Tibial nerve (tissue), 4 donors: ENCODE results near the gene PTMA.

Experiments used
- CTCF ChIP-seq, 5 experiments: fragments of 200-600 bp in 3 of 5; fragments of 450-650 bp in 2 of 5; sonication (generic) in 3 of 5; IDR thresholded peaks; one replicate each; pipeline ENCODE4 v1.5.1; 2016 to 2019; ENCODE audit warnings: antibody characterized with exemption in 5 of 5, mild to moderate bottlenecking in 3 of 5, moderate library complexity in 2 of 5
- EP300 ChIP-seq, 2 donors: sonication (generic); formaldehyde crosslinking; IDR thresholded peaks; one replicate each; pipeline ENCODE4 v1.6.1; 2017; ENCODE audit warnings: antibody characterized with exemption in 2 of 2, mild to moderate bottlenecking in 1 of 2

- TF ChIP-seq EP300 (IDR thresholded peaks at IDR 0.05) = no peak
- no peak for TF ChIP-seq CTCF (IDR thresholded peaks at IDR 0.05)
Observed at GRCh38 chr2:231717281-231718171, 9.2 kb downstream of the PTMA start.
